Neural progenitor cell (in vitro differentiated cells): Measurements from ENCODE around the gene KCTD15. TPM values are rescaled to one million over a fixed set of nuclear protein-coding genes. Genes with fewer than 3 reads are reported as not detected.

ENCODE experiments used
- DNase-seq: peaks from one replicate; pipeline ENCODE4 v3.0.0-alpha.2; 2016; ENCODE audit warnings: low spot score
- H2AFZ ChIP-seq: fragments of 200-600 bp; sonication (generic); replicated peaks from 2 replicates; pipeline ENCODE4 v1.6.1; 2016; ENCODE audit warnings: antibody characterized with exemption
- H3F3A ChIP-seq: fragments of 200-600 bp; sonication (generic); 2 replicates; pipeline ENCODE4 v1.6.1; 2016; ENCODE audit warnings: antibody characterized with exemption, low read depth
- H3K27ac ChIP-seq: fragments of 200-600 bp; sonication (generic); 2 replicates; pipeline ENCODE4 v1.5.1; 2016; ENCODE audit warnings: mild to moderate bottlenecking
- H3K27me3 ChIP-seq: fragments of 200-600 bp; sonication (generic); 2 replicates; pipeline ENCODE4 v1.6.1; 2016; ENCODE audit warnings: mild to moderate bottlenecking, moderate library complexity
- H3K36me3 ChIP-seq: fragments of 200-600 bp; sonication (generic); 2 replicates; pipeline ENCODE4 v1.5.1; 2016
- H3K4me1 ChIP-seq: fragments of 200-600 bp; sonication (generic); 2 replicates; pipeline ENCODE4 v1.6.1; 2016; ENCODE audit warnings: mixed run types
- H3K4me2 ChIP-seq: fragments of 200-600 bp; sonication (generic); 2 replicates; pipeline ENCODE4 v1.6.1; 2016
- H3K4me3 ChIP-seq: fragments of 200-600 bp; sonication (generic); 2 replicates; pipeline ENCODE4 v1.5.1; 2016
- H3K79me2 ChIP-seq: fragments of 200-600 bp; sonication (generic); 2 replicates; pipeline ENCODE4 v1.6.1; 2016; ENCODE audit warnings: low read depth
- H3K9ac ChIP-seq: fragments of 200-600 bp; sonication (generic); 2 replicates; pipeline ENCODE4 v1.6.1; 2016
- H3K9me3 ChIP-seq: fragments of 200-600 bp; sonication (generic); 2 replicates; pipeline ENCODE4 v1.5.1; 2016; ENCODE audit warnings: low read depth
- H4K20me1 ChIP-seq: fragments of 200-600 bp; sonication (generic); 2 replicates; pipeline ENCODE4 v1.6.1; 2016; ENCODE audit warnings: low read depth
- H3K27ac Mint-ChIP-seq: 3 replicates; pipeline ENCODE4 v1.8.0; 2021; ENCODE audit warnings: mixed read lengths
- H3K27me3 Mint-ChIP-seq: 2 replicates; pipeline ENCODE4 v1.8.0; 2022; ENCODE audit warnings: low read depth, mild to moderate bottlenecking, inconsistent platforms, moderate library complexity, mixed read lengths; ENCODE audit not compliant: insufficient read depth
- H3K36me3 Mint-ChIP-seq: 3 replicates; pipeline ENCODE4 v1.8.0; 2021; ENCODE audit warnings: mixed read lengths
- H3K4me1 Mint-ChIP-seq: 3 replicates; pipeline ENCODE4 v1.8.0; 2021; ENCODE audit warnings: mixed read lengths
- H3K4me3 Mint-ChIP-seq: 3 replicates; pipeline ENCODE4 v1.8.0; 2021; ENCODE audit warnings: mild to moderate bottlenecking, moderate library complexity, mixed read lengths
- H3K9me3 Mint-ChIP-seq: 3 replicates; pipeline ENCODE4 v1.8.0; 2020; ENCODE audit warnings: mixed read lengths
- CTCF ChIP-seq: fragments of 200-600 bp; sonication (generic); IDR thresholded peaks from 2 replicates; pipeline ENCODE4 v1.5.1; 2017; ENCODE audit warnings: antibody characterized with exemption, mild to moderate bottlenecking
- EZH2 ChIP-seq: fragments of 200-600 bp; sonication (generic); IDR thresholded peaks from 2 replicates; pipeline ENCODE4 v1.6.1; 2017; ENCODE audit warnings: antibody characterized with exemption, mild to moderate bottlenecking, moderate library complexity
- EZH2phosphoT487 ChIP-seq: fragments of 200-600 bp; sonication (generic); IDR thresholded peaks from 2 replicates; pipeline ENCODE4 v1.6.1; 2017; ENCODE audit warnings: antibody characterized with exemption
- total RNA-seq: library from RNA; depleted of rRNA; stranded (reverse); fragments of >200 nt; gene quantifications from 2 replicates; pipeline ENCODE4 v1.2.3, GENCODE V29; 2015; ENCODE audit warnings: low replicate concordance

Gene KCTD15
- total RNA-seq, 1 donor from 2014 or later = 26.4 TPM

- no peak overlapping the region for H3K9ac ChIP-seq
- H3K27ac Mint-ChIP-seq = no peak overlapping the region
- no peaks in the 10 kb centered on the region for H3K9me3 Mint-ChIP-seq
- H3K27me3 Mint-ChIP-seq = peaks cover 10% of the 10 kb centered on the region
- H4K20me1 ChIP-seq = peaks cover 58% of the 10 kb centered on the region
- H3K27ac ChIP-seq = no peak overlapping the region
- no peak overlapping the region for H3K4me3 ChIP-seq
- H3F3A ChIP-seq = peaks cover 30% of the 10 kb centered on the region
- TF ChIP-seq EZH2phosphoT487 = no peak
- no peak for TF ChIP-seq CTCF
- no peak for TF ChIP-seq EZH2
- H3K4me3 Mint-ChIP-seq = no peak overlapping the region
- no peaks in the 10 kb centered on the region for H3K36me3 ChIP-seq
- peaks cover 26% of the 10 kb centered on the region for H3K36me3 Mint-ChIP-seq
- H2AFZ ChIP-seq = no peak overlapping the region
- DNase-seq = no peak
- peaks cover 52% of the 10 kb centered on the region for H3K79me2 ChIP-seq
- no peaks in the 10 kb centered on the region for H3K9me3 ChIP-seq
- peaks cover 8% of the 10 kb centered on the region for H3K4me1 ChIP-seq
- no peaks in the 10 kb centered on the region for H3K27me3 ChIP-seq
- peaks cover 23% of the 10 kb centered on the region for H3K4me1 Mint-ChIP-seq
- H3K4me2 ChIP-seq = no peak overlapping the region
Measured at GRCh38 chr19:33801411-33801810, 4.7 kb downstream of the KCTD15 start.

- Histone ChIP-seq H2AFZ (no peak overlapping the region), H3K4me2 (no peak overlapping the region), H3K27ac (no peak overlapping the region), H3K36me3 (no peaks in the 10 kb centered on the region), H4K20me1 (peaks cover 58% of the 10 kb centered on the region), H3K9me3 (no peaks in the 10 kb centered on the region), H3F3A (peaks cover 26% of the 10 kb centered on the region), H3K27me3 (no peaks in the 10 kb centered on the region), H3K4me3 (no peak overlapping the region), H3K9ac (no peak overlapping the region), H3K4me1 (peaks cover 8% of the 10 kb centered on the region), H3K79me2 (peaks cover 48% of the 10 kb centered on the region)
- DNase-seq = no peak
- Mint-ChIP-seq H3K36me3 (peaks cover 30% of the 10 kb centered on the region), H3K27me3 (peaks cover 10% of the 10 kb centered on the region), H3K4me1 (peaks cover 23% of the 10 kb centered on the region), H3K27ac (no peak overlapping the region), H3K9me3 (no peaks in the 10 kb centered on the region), H3K4me3 (no peak overlapping the region)
- no peak for TF ChIP-seq EZH2
- TF ChIP-seq EZH2phosphoT487 = no peak
- no peak for TF ChIP-seq CTCF
Measured at GRCh38 chr19:33802001-33802400, 5.3 kb downstream of the KCTD15 start.

GRCh38 chr19:33802801-33803200, 6.1 kb downstream of the KCTD15 start:
- no peak for DNase-seq
- H3K4me1 Mint-ChIP-seq = peaks cover 23% of the 10 kb centered on the region
- H3K4me3 Mint-ChIP-seq = no peak overlapping the region
- Histone ChIP-seq H4K20me1 (peaks cover 58% of the 10 kb centered on the region), H3K4me3 (no peak overlapping the region), H3K9me3 (no peaks in the 10 kb centered on the region), H3K27ac (no peak overlapping the region), H3K4me1 (peaks cover 8% of the 10 kb centered on the region), H3K79me2 (peaks cover 41% of the 10 kb centered on the region), H3K4me2 (no peak overlapping the region), H3K36me3 (no peaks in the 10 kb centered on the region), H3F3A (peaks cover 18% of the 10 kb centered on the region), H3K27me3 (no peaks in the 10 kb centered on the region), H2AFZ (no peak overlapping the region), H3K9ac (no peak overlapping the region)
- H3K27me3 Mint-ChIP-seq = peaks cover 10% of the 10 kb centered on the region
- no peak for TF ChIP-seq CTCF
- TF ChIP-seq EZH2 = no peak
- H3K36me3 Mint-ChIP-seq = peaks cover 32% of the 10 kb centered on the region
- H3K27ac Mint-ChIP-seq = no peak overlapping the region
- H3K9me3 Mint-ChIP-seq = no peaks in the 10 kb centered on the region
